GM04503 (cell line): ENCODE results near the gene AGAP1.

Experiments
- DNase-seq: peaks from one replicate; pipeline ENCODE4 v3.0.0-alpha.2; 2012; ENCODE audit warnings: low read depth

The AGAP1 gene

GRCh38 chr2:235710933-235711332, 217.1 kb downstream of the AGAP1 start:
- no peak for DNase-seq

DNA sequence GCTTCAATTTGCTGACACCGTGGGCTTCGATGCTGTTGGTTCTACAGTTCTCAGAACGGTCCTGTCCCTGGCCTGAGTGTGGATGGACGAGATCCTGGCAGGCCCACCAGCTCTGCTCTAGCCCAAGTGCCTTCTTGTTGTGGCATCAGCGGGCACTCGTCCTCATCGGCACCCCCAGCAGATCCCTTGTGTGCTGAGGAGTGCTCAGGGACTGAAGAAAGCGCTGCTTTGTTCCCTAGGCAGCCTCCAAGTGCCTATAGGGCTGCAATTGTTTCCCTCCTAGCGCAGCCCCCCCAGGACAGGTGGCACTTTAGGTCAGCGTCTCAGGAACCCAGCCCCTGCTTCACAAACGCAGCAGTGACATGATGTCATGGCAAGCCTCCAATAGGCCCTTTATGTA, 217.7 kb downstream of the AGAP1 start:
- DNase-seq: no peak

DNA sequence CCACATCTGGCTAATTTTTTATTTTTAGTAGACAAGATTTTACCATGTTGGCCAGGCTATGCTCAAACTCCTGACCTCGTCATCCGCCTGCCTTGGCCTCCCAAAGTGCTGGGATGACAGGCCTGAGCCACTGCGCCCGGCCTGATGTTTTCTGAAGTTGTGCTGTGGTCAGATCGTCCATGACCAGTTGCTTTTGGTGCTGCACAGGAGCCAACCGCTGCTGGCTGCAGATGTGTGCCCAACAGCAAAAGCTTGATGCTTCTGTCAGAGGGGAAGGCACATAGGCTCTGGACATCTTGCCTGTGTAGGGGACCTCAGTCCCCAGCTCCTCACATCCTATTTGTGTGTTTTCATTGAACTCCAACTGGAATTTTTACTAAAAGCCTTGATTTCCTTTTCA, 218.3 kb downstream of the AGAP1 start:
- DNase-seq: no peak

DNA sequence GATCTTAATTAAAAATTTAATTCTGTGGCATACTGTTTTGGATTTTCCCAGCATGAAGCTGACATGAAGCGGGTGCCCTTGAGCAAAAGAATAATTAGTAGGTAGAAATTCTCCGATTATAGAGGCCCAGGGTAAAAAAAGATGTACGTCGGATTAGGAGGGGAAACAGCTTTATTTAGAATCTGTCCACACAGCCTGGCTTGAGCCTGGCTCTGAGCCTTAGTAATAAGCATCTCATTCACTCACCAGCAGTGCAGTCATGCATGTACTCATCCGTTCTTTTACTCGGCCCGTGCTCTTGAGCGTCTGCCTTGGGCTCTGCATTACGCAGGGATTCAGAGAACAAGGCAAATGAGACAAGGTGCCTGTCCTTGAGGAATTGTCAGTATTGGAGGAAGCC, 219.3 kb downstream of the AGAP1 start:
- DNase-seq: no peak

DNA sequence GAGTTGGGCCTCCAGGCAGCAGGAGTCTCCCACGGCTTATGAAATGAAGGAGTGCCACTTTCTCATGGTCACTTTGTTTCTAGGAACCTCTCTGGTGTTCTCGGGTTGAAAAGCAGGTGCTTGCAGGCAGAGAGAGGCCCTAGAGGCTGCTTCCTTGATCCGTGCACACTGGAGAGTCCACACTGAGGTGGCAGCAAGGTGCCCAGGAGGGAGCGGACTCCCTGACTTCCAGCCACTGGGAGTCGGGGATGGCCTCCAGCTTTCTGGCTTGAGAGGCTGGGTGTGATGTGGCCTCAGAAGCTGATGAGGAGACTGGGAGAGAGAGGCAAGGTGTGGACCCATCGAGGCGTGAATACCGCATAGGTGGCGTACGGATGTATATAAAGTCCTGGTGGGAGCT, 221.8 kb downstream of the AGAP1 start:
- no peak for DNase-seq

DNA sequence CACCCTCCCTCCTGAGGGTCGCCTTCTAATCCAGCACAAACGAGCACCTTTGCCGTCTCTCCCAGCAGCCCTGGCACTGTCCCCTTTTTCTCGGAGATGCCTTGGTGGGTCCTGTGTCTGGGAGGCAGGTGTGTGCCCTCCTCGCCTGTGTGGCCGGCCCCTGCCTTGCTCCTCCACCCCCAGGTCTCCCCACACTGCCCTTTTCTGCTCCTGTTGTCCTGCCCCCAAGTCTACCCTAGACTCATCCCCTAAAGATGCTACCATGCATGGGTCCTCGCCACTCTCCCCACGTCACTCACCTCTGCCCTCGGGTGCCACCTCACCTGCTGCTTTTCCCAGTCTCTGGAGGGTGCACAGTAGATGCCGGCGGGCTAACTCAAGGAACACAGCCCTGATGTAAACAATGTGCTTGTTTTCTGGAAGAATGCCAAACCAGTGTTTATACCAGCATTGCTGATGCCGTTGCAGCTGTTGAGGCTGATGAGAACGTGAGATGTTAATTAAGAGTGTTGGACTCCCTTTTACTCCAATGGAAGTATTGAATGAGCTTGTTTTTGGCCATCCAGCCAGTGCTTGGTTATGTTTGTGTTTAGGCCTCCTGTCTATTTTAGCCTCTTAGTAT, 223.1 kb downstream of the AGAP1 start:
- DNase-seq: no peak

DNA sequence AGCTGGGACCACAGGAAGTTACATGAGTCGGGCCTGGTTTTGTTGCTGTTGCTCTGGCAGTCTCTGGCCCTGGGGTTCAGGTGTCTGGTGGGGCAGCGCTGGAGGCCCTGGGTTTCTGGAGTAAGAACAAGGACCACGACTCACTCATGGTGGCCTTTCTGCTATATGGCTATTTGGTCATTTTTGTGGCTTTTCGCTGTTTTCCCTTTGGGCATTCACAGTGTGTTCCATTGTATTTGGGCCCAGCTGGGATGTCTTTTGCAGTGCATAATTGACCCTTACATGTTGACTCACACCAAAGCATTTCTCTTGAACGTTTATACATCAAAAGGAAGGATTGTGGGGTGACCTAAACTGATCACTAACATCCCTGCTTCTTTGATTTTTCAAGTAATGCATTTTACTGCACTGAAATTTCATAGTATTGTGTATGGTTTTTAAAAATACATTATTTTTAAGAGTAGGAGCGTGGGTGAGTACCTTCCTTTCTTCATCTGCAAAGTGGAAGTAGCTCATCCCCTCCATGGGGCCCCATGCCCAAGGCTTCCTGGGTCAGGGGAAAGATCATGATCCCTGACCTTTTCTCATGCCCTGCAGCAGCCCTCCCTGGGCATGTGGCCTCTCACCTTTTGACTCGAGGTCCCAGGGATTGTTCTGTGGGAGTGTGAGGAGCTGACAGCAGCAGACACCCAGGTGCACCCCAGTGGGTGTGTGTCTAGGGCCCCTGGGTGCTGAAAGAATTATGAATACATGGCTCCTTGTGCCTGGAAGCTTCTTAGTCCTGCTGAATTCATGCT, 225.5 kb downstream of the AGAP1 start:
- DNase-seq: no peak

GRCh38 chr2:235721625-235722024, 227.8 kb downstream of the AGAP1 start:
- no peak for DNase-seq

GRCh38 chr2:235722869-235723268, 229.0 kb downstream of the AGAP1 start:
- no peak for DNase-seq

GRCh38 chr2:235723371-235723770, 229.5 kb downstream of the AGAP1 start:
- no peak for DNase-seq

GRCh38 chr2:235723811-235724465, 230.1 kb downstream of the AGAP1 start:
- no peak for DNase-seq

DNA sequence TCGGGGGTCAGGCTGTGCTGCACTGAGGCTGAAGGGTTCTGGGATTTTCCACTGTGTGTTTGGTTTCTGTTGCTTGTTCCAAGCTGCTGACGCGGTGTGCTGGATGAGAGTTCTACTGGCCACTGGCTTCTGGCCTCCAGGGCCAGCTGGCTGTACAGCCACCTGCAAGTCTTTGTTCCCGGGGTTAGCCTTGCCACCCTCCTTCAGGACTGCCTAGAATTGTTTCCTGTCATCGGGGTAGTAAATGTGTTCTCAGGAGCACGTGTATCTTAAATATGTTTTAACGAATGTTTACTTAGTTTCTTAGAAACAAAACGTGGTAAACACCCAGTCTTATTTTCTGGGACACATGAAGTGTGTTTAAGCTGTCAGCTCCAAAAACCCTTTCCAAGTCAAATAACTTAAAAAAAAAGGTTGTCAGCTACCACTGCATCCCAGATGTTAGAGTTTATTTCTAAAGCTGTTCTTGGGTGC, 231.2 kb downstream of the AGAP1 start:
- no peak for DNase-seq

DNA sequence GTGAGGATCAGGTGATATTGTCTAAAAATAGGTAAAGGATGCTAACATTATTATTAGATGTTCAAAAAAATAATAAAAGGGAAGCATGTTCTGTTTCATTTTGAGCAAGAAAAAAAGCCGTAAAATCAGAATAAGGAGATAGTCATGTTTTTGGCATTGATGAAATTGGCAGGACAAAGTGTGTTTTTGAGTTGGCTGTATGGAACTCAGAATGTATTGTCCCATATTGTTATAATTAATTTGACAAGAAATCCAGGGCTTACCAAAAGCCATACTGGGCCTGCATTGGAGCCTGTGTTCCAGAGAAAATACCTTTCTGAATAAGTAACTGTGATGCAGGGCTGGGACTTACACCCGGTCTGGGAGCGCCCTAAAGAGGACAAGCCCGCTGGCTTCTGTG, 232.0 kb downstream of the AGAP1 start:
- no peak for DNase-seq

GRCh38 chr2:235726554-235726953, 232.7 kb downstream of the AGAP1 start:
- DNase-seq: no peak

- DNase-seq: no peak
Observed at GRCh38 chr2:235727174-235727573, 233.3 kb downstream of the AGAP1 start.

- DNase-seq: no peak
Observed at GRCh38 chr2:235727891-235728799, 234.3 kb downstream of the AGAP1 start.

- no peak for DNase-seq
Observed at GRCh38 chr2:235728800-235729556, 235.1 kb downstream of the AGAP1 start.

DNA sequence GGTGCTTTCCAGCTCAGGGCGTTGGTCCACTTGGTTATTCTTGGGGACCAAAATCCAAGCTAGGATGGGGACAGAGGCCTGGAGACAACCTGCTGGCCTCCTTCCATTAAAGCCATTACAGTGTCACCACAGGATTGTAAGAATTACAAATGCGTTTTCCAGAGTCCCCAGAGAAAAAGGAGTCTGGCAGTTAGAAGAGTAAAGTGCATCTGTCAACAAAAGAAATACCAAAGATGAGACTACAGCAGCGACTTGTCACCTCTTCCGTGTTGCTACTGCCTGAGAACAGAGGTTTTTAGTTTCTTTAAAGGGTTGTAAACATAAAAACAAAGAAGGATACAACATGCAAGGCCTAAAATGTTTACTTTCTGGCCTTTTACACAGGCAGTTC, 235.7 kb downstream of the AGAP1 start:
- DNase-seq: no peak

- DNase-seq: no peak
Observed at GRCh38 chr2:235730115-235730514, 236.3 kb downstream of the AGAP1 start.

GRCh38 chr2:235733761-235734160, 239.9 kb downstream of the AGAP1 start:
- DNase-seq: no peak

DNA sequence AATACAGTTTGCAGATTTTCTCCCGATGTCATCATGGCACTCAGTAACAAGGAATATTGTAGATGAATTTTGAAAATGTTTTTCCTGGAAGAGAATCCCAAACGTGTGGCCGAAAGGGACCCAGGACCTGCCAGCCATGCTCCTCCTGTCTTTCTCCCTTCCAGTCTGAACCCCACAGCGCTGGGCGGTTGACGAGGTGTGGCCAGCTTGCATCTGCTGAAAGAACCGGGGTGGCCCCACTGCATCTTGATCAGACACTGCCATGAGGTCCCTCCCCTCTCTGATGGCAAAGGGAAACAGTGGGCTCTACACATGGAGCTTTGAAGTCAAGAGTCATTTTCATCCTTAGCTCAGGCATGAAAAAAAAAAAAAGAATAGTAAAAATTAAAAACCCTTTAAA, 240.3 kb downstream of the AGAP1 start:
- DNase-seq: no peak
